Lower leg skin (tissue), 3 donors: ENCODE measurements around the gene ZNF667.

Experiments used
- POLR2A ChIP-seq, 2 donors: fragments of 450-650 bp; IDR thresholded peaks; one replicate each; pipeline ENCODE4 v1.6.1; 2016 to 2017; ENCODE audit warnings: antibody characterized with exemption in 2 of 2, mild to moderate bottlenecking in 1 of 2, moderate library complexity in 1 of 2
- TF ChIP-seq, protein P1 (sequence below), 3 donors: fragments of 450-650 bp; IDR thresholded peaks; one replicate each; pipeline ENCODE4 v1.5.1; 2016; ENCODE audit warnings: antibody characterized with exemption in 3 of 3, mild to moderate bottlenecking in 3 of 3, moderate library complexity in 2 of 3

DNA sequence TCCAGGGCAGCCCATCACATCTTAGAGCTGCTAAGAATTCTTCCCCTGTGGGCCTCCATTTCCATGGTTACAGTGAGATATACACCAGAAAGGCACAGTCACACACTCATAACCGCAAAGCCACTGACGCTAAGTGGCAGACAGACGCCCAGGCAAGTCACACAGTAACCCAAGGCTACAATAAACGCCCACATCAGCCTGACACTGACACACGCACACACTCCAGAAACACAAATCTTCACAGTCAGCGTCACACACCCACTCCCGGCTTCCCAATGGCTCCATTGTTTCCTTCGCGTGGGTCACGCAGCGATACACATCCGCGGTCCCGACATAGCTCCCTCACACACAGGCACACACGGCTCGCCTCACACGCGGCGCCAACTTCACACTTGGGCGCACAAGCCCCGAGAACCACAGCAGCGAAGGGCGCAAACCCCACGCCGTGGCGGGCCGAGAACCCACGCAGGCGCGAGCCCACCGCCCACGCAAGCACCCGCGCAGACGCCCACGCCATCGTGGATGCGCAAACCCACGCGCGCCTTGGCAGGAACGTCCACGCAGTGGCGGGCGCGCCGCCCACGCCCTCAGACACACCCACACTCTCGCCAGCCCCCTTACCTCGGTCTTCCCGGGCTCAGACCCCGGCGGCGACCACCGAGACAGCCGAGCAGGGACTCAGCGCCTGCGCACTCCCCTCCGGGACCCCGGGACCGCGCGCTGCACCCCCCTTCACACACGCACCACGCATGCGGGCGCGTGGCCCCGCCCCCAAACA lies at the start of gene ZNF667:
- TF ChIP-seq POLR2A (IDR thresholded peaks at IDR 0.05): no peak
- TF ChIP-seq, protein P1, sequence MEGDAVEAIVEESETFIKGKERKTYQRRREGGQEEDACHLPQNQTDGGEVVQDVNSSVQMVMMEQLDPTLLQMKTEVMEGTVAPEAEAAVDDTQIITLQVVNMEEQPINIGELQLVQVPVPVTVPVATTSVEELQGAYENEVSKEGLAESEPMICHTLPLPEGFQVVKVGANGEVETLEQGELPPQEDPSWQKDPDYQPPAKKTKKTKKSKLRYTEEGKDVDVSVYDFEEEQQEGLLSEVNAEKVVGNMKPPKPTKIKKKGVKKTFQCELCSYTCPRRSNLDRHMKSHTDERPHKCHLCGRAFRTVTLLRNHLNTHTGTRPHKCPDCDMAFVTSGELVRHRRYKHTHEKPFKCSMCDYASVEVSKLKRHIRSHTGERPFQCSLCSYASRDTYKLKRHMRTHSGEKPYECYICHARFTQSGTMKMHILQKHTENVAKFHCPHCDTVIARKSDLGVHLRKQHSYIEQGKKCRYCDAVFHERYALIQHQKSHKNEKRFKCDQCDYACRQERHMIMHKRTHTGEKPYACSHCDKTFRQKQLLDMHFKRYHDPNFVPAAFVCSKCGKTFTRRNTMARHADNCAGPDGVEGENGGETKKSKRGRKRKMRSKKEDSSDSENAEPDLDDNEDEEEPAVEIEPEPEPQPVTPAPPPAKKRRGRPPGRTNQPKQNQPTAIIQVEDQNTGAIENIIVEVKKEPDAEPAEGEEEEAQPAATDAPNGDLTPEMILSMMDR (IDR thresholded peaks at IDR 0.05): no peak
